Naive thymus-derived CD8-positive, alpha-beta T cell (primary cell): Measurements from ENCODE around the gene C10orf95. TPM values are rescaled to one million over a fixed set of nuclear protein-coding genes. Genes with fewer than 3 reads are reported as not detected.

Experiments used
- ATAC-seq, 2 donors: fragments of 150-1000 bp; cut with Tn5 transposase in 1 of 2; sonication (Bioruptor Pico), chemical (Tn5 transposase) in 1 of 2; 1 replicate in 1 of 2; 2 replicates in 1 of 2; pipeline ENCODE4 v1.10.0; 2021; ENCODE audit warnings: mild to moderate bottlenecking in 2 of 2, moderate library complexity in 2 of 2
- POLR2A ChIA-PET: fragments of 350-600 bp; sonication (Branson Sonifier 250); formaldehyde crosslinking; loops from one replicate; lab custom pipeline; 2021; ENCODE audit warnings: antibody characterized with exemption; lab: Charles Lee
- DNase-seq, 10 donors: peaks; one replicate each; pipeline versions ENCODE4 v3.0.0 to v3.0.0-alpha.2; 2020 to 2022
- H3K27ac Mint-ChIP-seq, 10 donors: one replicate each; pipeline ENCODE4 v1.8.0; 2020 to 2022; ENCODE audit warnings: mild to moderate bottlenecking in 10 of 10, mixed read lengths in 10 of 10, moderate library complexity in 4 of 10, inconsistent platforms in 1 of 10
- H3K27me3 Mint-ChIP-seq, 5 donors: one replicate each; pipeline ENCODE4 v1.8.0; 2021 to 2022; ENCODE audit warnings: mixed read lengths in 5 of 5
- H3K36me3 Mint-ChIP-seq, 3 donors: one replicate each; pipeline ENCODE4 v1.8.0; 2020 to 2022; ENCODE audit warnings: mixed read lengths in 3 of 3, mild to moderate bottlenecking in 2 of 3, inconsistent platforms in 1 of 3
- H3K4me1 Mint-ChIP-seq, 4 donors: one replicate each; pipeline ENCODE4 v1.8.0; 2021 to 2022; ENCODE audit warnings: mixed read lengths in 4 of 4
- H3K4me3 Mint-ChIP-seq, 10 donors: one replicate each; pipeline ENCODE4 v1.8.0; 2020 to 2022; ENCODE audit warnings: mild to moderate bottlenecking in 10 of 10, mixed read lengths in 10 of 10, moderate library complexity in 6 of 10, inconsistent platforms in 1 of 10
- H3K9me3 Mint-ChIP-seq, 9 donors: one replicate each; pipeline ENCODE4 v1.8.0; 2020 to 2022; ENCODE audit warnings: mixed read lengths in 9 of 9, mild to moderate bottlenecking in 3 of 9, inconsistent platforms in 1 of 9, moderate library complexity in 1 of 9
- polyA plus RNA-seq, 3 donors: library from polyadenylated mRNA; unstranded; fragments of 300-500 nt; fragmentation: Illumina TruSeq; gene quantifications; one replicate each; pipeline ENCODE4 v1.2.3, GENCODE V29; 2021
- total RNA-seq, 8 experiments: library from RNA in 2 of 8; stranded (reverse) in 2 of 8; gene quantifications; one replicate each; pipeline ENCODE4 v1.2.3 and lab custom pipeline; 2021 to 2026

The C10orf95 gene
- total and polyA plus RNA-seq, 5 experiments from 2014 or later: 0.52 to 0.97 (median 0.68) TPM

GRCh38 chr10:102405632-102406031, 45.7 kb downstream of the C10orf95 start:
- ATAC-seq: no peak
- Mint-ChIP-seq H3K4me1 (peaks cover 20 to 32% (median 21%) of the 10 kb centered on the region in 4 donors), H3K27ac (peak overlapping the region; percentile 9 to 73 (median 53)), H3K4me3 (peak overlapping the region in 3 of 10 donors; percentile 7 to 68 (median 21)), H3K9me3 (no peaks in the 10 kb centered on the region), H3K36me3 (peaks cover 0 to 7% (median 0%) of the 10 kb centered on the region in 3 donors), H3K27me3 (peaks cover 0 to 12% (median 0%) of the 10 kb centered on the region in 5 donors)
- DNase-seq: no peak
- POLR2A ChIA-PET: interaction anchor here (0.5 to 1.8 kb wide), 7 partner anchors 10 to 45 kb away, joined by 3 to 15 read pairs (median 5); partner anchors contain the start of genes C10orf95, CUEDC2 and NFKB2

GRCh38 chr10:102405108-102405571, 46.2 kb downstream of the C10orf95 start:
- no peaks in the 10 kb centered on the region for H3K9me3 Mint-ChIP-seq
- H3K4me3 Mint-ChIP-seq: no peak overlapping the region
- H3K36me3 Mint-ChIP-seq: peaks cover 0 to 9% (median 0%) of the 10 kb centered on the region in 3 donors
- no peak for ATAC-seq
- POLR2A ChIA-PET: interaction anchor here (0.6 to 1.8 kb wide), 6 partner anchors 9 to 938 kb away, joined by 3 to 6 read pairs (median 4); partner anchors contain the start of genes C10orf95, CUEDC2 and NFKB2
- DNase-seq: peak in 1 of 10 donors; percentile 61
- peaks cover 19 to 36% (median 22%) of the 10 kb centered on the region in 4 donors for H3K4me1 Mint-ChIP-seq
- H3K27ac Mint-ChIP-seq: peak overlapping the region in 5 of 10 donors; percentile 15 to 83 (median 48)
- peaks cover 0 to 11% (median 0%) of the 10 kb centered on the region in 5 donors for H3K27me3 Mint-ChIP-seq

GRCh38 chr10:102404361-102405107, 46.8 kb downstream of the C10orf95 start:
- POLR2A ChIA-PET: interaction anchor here (0.6 to 1.8 kb wide), 13 partner anchors 8 to 937 kb away, joined by 3 to 8 read pairs (median 4); partner anchors contain the start of genes C10orf95, CUEDC2, FBXL15 and NFKB2
- DNase-seq (no peak), ATAC-seq (no peak)
- Mint-ChIP-seq H3K9me3 (no peaks in the 10 kb centered on the region), H3K4me3 (no peak overlapping the region), H3K4me1 (peaks cover 15 to 35% (median 20%) of the 10 kb centered on the region in 4 donors), H3K27ac (peak overlapping the region in 3 of 10 donors; percentile 32 to 83 (median 48)), H3K36me3 (peaks cover 0 to 10% (median 0%) of the 10 kb centered on the region in 3 donors), H3K27me3 (peaks cover 0 to 5% (median 0%) of the 10 kb centered on the region in 5 donors)

- Mint-ChIP-seq H3K4me1 (peaks cover 14 to 36% (median 24%) of the 10 kb centered on the region in 4 donors), H3K36me3 (peaks cover 0 to 19% (median 0%) of the 10 kb centered on the region in 3 donors), H3K27ac (peak overlapping the region in 1 of 10 donors; percentile 29), H3K9me3 (no peaks in the 10 kb centered on the region), H3K27me3 (peaks cover 0 to under 1% (median 0%) of the 10 kb centered on the region in 5 donors), H3K4me3 (no peak overlapping the region)
- POLR2A ChIA-PET: interaction anchor here (0.5 to 1.6 kb wide), 12 partner anchors 10 to 697 kb away, joined by 3 to 8 read pairs (median 3); partner anchors contain the start of genes ACTR1A and FBXL15
- no peak for ATAC-seq
- DNase-seq: no peak
These were observed 48.2 kb downstream of the C10orf95 start for GRCh38 chr10:102403115-102403514.

GRCh38 chr10:102402512-102402896, 48.8 kb downstream of the C10orf95 start:
- Mint-ChIP-seq H3K4me1 (peaks cover 14 to 33% (median 24%) of the 10 kb centered on the region in 4 donors), H3K27ac (peak overlapping the region in 3 of 10 donors; percentile 9 to 81 (median 38)), H3K27me3 (no peaks in the 10 kb centered on the region), H3K4me3 (no peak overlapping the region), H3K36me3 (peaks cover 0 to 25% (median 0%) of the 10 kb centered on the region in 3 donors), H3K9me3 (no peaks in the 10 kb centered on the region)
- ATAC-seq (no peak), DNase-seq (no peak)
- POLR2A ChIA-PET: interaction anchor here (1.0 to 1.6 kb wide), 4 partner anchors 9 to 48 kb away, joined by 4 to 6 read pairs (median 4); partner anchors contain the start of genes CUEDC2 and FBXL15

GRCh38 chr10:102401735-102402511, 49.4 kb downstream of the C10orf95 start:
- Mint-ChIP-seq H3K27me3 (no peaks in the 10 kb centered on the region), H3K36me3 (peaks cover 0 to 31% (median 0%) of the 10 kb centered on the region in 3 donors), H3K4me1 (peaks cover 14 to 31% (median 26%) of the 10 kb centered on the region in 4 donors), H3K9me3 (no peaks in the 10 kb centered on the region), H3K4me3 (peak overlapping the region in 1 of 10 donors; percentile 63), H3K27ac (peak overlapping the region in 5 of 10 donors; percentile 38 to 81 (median 65))
- ATAC-seq (no peak), DNase-seq (no peak)
- POLR2A ChIA-PET: interaction anchor here (1.0 to 8.9 kb wide), 4 partner anchors 10 to 48 kb away, joined by 4 to 64 read pairs (median 4); partner anchors contain the start of genes CUEDC2 and FBXL15

- Mint-ChIP-seq H3K27me3 (no peaks in the 10 kb centered on the region), H3K27ac (peak overlapping the region in 4 of 10 donors; percentile 20 to 75 (median 52)), H3K4me1 (peaks cover 12 to 36% (median 32%) of the 10 kb centered on the region in 4 donors), H3K4me3 (peak overlapping the region in 1 of 10 donors; percentile 63), H3K9me3 (no peaks in the 10 kb centered on the region), H3K36me3 (peaks cover 0 to 35% (median 0%) of the 10 kb centered on the region in 3 donors)
- DNase-seq: peak in 1 of 10 donors; percentile 62
- POLR2A ChIA-PET: interaction anchor here (1.0 to 8.9 kb wide), 5 partner anchors 10 to 49 kb away, joined by 4 to 102 read pairs (median 5); partner anchors contain the start of genes CUEDC2 and FBXL15
- no peak for ATAC-seq
These were observed 50.0 kb downstream of the C10orf95 start for GRCh38 chr10:102401342-102401654.

GRCh38 chr10:102400598-102401341, 50.6 kb downstream of the C10orf95 start:
- Mint-ChIP-seq H3K9me3 (no peaks in the 10 kb centered on the region), H3K4me3 (peak overlapping the region in 2 of 10 donors; percentile 14 to 19), H3K27ac (peak overlapping the region in 6 of 10 donors; percentile 20 to 96 (median 64)), H3K36me3 (peaks cover 0 to 37% (median 0%) of the 10 kb centered on the region in 3 donors), H3K4me1 (peaks cover 11 to 37% (median 37%) of the 10 kb centered on the region in 4 donors), H3K27me3 (no peaks in the 10 kb centered on the region)
- DNase-seq (no peak), ATAC-seq (no peak)
- POLR2A ChIA-PET: interaction anchor here (0.9 to 8.9 kb wide), 6 partner anchors 11 to 75 kb away, joined by 3 to 102 read pairs (median 38); partner anchors contain the start of genes C10orf95 and FBXL15

- no peak for DNase-seq
- Mint-ChIP-seq H3K27me3 (no peaks in the 10 kb centered on the region), H3K36me3 (peaks cover 0 to 37% (median 0%) of the 10 kb centered on the region in 3 donors), H3K4me1 (peaks cover 11 to 40% (median 39%) of the 10 kb centered on the region in 4 donors), H3K9me3 (no peaks in the 10 kb centered on the region), H3K4me3 (peak overlapping the region in 5 of 10 donors; percentile 48 to 77 (median 67)), H3K27ac (peak overlapping the region in 9 of 10 donors; percentile 32 to 99 (median 88))
- no peak for ATAC-seq
- POLR2A ChIA-PET: interaction anchor here (0.6 to 8.9 kb wide), 9 partner anchors 11 to 933 kb away, joined by 3 to 102 read pairs (median 11); partner anchors contain the start of genes C10orf95, CUEDC2 and FBXL15
These were observed 51.3 kb downstream of the C10orf95 start for GRCh38 chr10:102400076-102400475.
